ENCODE measurements around the gene SIK3.
"Not testable (repeated sequence)": the region's sequence is repeated elsewhere in the genome, so short reads cannot be mapped to it uniquely, and the experiment has no call there.

SIK3 gene

DNA sequence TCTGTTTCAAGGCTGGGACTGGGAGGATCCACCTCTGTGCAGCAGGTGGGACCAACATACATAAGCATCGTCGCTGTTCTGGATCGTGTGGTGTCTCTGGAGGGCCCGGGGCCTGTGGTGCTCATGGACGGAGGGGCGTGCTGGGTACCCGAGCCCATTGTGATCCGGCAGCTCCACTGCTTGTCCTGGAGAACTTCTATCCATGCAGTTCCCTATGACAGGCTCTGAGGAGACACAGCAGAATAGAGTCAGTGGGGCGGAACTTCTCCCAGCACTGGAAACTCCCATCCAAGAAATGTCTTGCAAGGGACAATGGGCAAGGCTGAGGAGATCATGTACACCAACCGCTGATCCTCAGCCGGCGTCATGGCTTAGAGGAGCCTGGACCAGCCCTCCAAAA lies 249.2 kb downstream of the SIK3 start:
- in situ Hi-C loops (cut with MboI; ENCODE audit: low sequenced_read_pairs), result no loop called here

DNA sequence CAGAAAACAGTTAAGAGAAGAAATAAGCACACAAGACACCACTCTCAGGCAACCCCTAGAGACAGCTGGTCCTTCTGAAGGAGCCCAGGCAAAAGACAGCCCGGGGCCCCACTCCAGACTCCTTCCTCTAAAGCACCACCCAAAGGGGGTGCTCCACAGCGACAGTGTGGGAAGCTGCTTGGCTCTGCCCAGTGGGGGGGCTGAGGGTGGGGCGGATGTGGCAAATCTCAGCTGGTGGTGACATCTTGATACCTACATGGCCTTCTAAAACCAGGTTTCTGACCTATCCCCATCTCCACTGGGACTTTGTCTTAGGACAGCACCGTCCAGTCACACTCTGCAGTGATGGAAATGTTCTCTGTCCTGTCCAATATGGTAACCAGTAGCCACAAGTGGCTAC lies 250.6 kb downstream of the SIK3 start:
- in situ Hi-C loops (cut with MboI; ENCODE audit: low sequenced_read_pairs), result no loop called here

- in situ Hi-C loops (cut with MboI; ENCODE audit: low sequenced_read_pairs), result no loop called here
These were observed 253.5 kb downstream of the SIK3 start for GRCh38 chr11:116844722-116845121.

GRCh38 chr11:116843661-116844060 lies 254.6 kb downstream of the SIK3 start:
- in situ Hi-C loops (cut with MboI; ENCODE audit: low sequenced_read_pairs), result no loop called here

DNA sequence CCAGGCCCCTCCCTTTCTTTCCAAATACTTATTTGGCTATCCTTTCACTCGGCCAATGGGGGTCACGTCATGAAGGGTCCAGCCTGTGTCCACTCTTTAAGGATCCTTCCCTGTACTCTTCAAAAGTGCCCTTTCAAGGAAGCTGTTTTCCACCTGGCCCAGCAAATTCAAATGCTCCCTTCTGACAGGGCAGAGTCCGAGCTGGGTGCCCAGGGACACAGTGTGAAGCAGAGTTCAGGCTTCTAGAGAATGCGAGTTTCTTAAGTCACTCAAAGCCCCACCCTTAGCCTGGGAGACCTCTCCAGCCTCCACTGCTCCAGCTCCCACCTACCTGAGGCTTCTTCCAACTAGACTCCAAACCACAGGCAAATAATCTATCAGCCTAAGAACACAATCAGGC lies 255.3 kb downstream of the SIK3 start:
- in situ Hi-C loops (cut with MboI; ENCODE audit: low sequenced_read_pairs), result no loop called here

DNA sequence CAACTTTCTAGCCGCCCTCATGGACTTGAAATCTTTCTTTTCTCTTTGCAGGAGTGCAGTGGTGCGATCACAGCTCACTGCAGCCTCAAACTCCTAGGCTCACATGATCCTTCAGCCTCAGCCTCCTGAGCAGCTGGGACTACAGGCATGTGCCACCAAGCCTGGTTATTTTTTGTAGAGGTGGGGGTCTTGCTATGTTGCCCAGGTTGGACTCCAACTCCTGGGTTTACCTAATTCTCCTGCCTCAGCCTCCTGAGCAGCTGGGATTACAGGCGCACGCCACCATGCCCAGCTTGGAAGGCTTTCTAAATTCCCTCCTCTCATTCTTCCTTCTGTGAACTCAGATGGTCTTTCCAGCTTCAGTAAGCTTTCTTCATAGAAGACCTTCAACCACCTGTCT lies 256.1 kb downstream of the SIK3 start:
- in situ Hi-C loops (cut with MboI; ENCODE audit: low sequenced_read_pairs), result no loop called here

- in situ Hi-C loops (cut with MboI; ENCODE audit: low sequenced_read_pairs), result no loop called here
These were observed 257.4 kb downstream of the SIK3 start for GRCh38 chr11:116840746-116841296.

DNA sequence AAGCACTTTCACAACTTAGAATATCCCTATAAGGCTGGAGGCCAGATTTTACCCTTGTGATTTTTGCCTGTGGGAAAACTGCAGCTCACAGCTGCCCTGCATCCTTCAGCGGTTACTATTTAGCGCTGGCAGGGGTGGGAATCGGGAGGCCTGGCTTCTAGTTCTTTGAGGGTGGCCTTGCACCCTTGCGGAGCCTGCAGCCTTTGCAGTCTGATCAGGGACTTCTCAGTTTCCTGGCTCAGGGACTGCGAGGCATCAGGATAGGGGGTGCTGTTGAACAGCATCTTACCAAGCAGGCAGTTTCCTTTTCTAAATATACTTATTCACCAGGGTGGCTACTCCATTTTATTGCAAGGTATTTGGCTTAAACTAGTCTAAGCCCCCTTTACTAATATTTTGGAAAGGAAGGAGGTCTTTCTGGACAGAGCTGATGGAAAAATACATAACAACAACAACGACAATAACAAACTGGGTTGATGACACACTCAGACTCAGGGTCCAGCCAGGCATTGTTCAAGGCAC lies 257.9 kb downstream of the SIK3 start:
- in situ Hi-C loops (cut with MboI; ENCODE audit: low sequenced_read_pairs), result no loop called here

DNA sequence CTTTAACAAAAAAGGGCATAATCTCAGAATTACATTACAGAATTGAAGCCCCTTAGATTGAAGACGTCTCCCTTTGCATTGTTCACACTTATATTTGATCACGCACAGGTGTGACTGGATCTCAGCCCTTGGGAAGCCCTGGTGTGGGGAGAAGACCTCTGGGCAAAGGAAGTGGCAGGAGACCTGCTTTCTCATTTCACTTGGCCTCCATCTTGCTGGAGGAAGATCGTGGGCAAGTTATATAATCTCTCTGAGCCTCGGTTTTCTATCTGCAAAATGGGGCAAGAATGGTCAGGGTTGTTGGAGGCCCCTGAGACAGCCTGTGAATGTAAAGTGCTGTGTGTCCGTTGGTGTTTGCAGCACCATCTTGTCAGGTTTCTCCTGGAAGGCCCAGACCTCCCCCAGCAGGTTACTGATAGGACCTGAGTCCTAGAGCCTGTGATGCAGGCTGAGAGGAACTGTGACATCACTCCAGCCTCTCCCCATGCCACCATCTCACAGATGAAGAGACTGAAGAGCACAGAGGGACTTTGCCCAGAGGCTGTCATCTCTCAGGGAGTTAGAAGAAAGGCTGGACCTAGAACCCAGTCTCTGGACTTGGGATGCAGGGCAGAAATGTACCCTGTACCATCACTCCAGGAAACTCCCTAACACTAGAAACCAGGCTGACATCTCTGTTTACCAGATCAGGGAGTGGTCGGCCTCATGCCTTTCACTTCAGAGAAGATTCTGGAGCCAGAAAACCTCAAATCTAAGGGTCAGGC lies 259.7 kb downstream of the SIK3 start:
- in situ Hi-C loops (cut with MboI; ENCODE audit: low sequenced_read_pairs), result no loop called here

GRCh38 chr11:116837231-116838091 lies 260.8 kb downstream of the SIK3 start, which contains the start of gene APOA1:
TSS of gene APOA1 (minus strand) at chr11:116837622. CDS start at chr11:116837387, 235 bp downstream.
- in situ Hi-C loops (cut with MboI; ENCODE audit: low sequenced_read_pairs), result no loop called here

DNA sequence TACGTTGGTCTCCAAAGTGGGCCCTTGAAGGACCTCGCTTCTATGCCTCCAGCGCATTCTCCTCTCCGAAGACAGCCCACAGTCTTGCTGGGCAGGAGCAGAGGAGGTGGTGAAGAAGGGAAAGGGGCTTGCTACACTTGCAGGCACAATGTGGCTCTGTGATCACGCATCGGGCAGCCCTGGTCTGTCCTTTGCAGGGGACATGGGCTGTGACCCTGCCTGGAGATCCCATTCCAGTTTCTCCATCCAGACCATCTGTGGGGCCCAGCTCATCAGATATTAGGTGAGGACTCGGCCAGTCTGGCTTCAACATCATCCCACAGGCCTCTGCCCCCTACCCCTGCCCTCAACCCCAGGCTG lies 261.6 kb downstream of the SIK3 start:
- in situ Hi-C loops (cut with MboI; ENCODE audit: low sequenced_read_pairs), result no loop called here

DNA sequence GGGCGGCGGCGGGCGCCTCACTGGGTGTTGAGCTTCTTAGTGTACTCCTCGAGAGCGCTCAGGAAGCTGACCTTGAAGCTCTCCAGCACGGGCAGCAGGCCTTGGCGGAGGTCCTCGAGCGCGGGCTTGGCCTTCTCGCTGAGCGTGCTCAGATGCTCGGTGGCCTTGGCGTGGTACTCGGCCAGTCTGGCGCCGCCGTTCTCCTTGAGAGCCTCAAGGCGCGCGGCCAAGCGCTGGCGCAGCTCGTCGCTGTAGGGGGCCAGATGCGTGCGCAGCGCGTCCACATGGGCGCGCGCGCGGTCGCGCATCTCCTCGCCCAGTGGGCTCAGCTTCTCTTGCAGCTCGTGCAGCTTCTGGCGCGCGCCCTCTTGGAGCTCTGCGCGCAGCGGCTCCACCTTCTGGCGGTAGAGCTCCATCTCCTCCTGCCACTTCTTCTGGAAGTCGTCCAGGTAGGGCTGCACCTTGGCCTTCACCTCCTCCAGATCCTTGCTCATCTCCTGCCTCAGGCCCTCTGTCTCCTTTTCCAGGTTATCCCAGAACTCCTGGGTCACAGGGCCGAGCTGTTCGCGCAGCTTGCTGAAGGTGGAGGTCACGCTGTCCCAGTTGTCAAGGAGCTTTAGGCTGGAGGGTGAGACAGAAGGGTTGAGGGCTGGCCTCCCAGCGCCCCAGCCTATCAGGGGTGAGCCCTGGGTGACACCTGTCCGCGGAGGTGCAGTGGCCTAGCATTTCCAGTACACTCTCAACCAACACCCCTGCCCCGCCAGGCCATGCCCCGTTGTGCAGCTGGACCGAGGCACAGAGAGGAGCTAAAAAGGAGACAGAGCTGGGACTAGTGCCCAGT lies 262.2 kb downstream of the SIK3 start:
- in situ Hi-C loops (cut with MboI; ENCODE audit: low sequenced_read_pairs), result no loop called here

DNA sequence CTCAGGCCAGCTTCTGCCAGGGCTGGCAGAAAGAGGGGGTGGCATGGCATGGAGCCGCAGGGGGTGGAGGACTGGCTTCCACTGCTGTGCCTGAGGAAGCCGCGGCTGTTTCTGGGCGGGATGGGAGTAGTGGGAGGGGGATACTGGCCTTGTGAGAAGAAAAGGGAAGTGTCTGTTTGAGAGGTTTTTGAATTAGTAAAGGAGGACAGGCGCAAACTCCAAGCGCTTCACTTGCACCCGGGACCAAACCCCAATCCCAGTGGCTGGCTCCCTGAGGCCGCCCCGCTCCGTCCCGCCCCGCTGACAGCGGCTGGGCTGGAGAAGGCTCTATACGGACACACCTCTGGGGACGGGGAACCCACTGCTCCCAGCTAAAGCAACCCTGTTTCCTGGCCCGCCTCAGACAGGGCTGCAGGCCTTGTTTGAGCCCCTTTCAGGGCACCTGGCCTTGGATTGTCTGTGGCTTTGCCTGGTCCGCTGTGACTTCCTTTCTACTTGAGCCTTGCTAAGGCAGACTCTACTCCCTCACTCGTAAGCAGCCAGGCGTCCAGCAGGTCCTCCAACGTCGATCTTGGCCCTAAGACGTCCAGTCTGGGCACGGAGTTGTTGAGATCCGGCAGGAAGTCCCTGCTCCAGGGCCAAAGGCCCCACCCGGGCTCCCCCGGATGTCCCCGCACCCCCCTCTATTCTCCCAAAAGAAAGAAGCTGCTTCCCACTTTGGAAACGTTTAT lies 263.0 kb downstream of the SIK3 start:
- in situ Hi-C loops (cut with MboI; ENCODE audit: low sequenced_read_pairs), result no loop called here

DNA sequence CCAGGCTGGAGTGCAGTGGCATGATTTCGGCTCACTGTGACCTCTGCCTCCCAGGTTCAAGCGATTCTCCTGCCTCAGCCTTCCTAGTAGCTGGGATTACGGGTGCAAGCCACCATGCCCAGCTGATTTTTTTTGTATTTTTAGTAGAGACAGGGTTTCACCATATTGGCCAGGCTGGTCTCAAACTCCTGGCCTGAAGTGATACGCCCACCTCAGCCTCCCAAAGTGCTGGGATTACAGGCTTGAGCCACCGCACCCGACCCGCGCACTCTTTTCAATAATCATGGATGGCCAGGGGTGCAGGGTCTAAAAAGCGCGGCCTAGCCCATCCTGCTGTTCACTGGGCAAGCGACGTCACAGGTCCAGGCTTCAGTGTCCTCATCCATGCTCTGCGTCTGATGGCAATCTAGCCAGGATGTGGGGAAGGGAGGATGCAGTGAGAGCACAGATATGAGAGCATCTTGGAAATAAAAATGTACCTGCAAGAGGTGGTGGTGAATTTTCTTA lies 263.6 kb downstream of the SIK3 start:
- in situ Hi-C loops (cut with MboI; ENCODE audit: low sequenced_read_pairs), result not testable (repeated sequence)

DNA sequence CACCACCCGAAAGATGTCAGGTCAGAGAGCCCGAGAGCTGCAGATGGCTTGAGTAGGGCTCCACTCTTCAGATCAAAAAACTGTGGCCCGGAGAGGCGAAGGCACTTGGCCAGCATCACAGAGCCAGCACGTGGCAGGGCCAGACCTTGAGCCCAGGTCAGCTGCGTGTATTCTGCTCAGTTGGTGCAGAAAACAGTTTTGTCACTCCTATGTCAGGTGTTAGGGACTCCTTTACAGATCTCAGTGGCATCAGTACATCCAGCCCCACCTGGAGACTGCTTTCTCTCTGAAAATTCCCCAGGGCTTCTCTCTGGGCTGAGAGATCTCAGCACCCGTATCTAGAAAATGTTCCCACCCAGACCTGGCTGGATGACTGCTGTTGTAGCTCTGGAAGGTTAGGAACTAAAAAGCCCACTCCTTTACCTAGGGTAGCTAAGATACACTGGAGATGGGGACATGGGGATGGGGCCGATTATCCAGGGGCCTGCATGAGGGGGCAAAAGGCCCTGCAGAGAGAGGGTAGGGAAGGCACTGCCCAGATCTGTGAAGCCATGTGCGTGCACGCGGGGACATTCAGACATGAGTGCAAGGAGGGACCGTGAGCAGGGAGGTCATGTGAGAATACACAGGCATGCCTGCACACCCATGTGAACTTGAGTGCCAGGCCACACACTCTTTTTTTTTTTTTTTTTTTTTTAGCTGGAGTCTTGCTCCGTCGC lies 264.3 kb downstream of the SIK3 start:
- in situ Hi-C loops (cut with MboI; ENCODE audit: low sequenced_read_pairs), result no loop called here

- in situ Hi-C loops (cut with MboI; ENCODE audit: low sequenced_read_pairs), result no loop called here
These were observed 264.8 kb downstream of the SIK3 start for GRCh38 chr11:116833491-116833815.

DNA sequence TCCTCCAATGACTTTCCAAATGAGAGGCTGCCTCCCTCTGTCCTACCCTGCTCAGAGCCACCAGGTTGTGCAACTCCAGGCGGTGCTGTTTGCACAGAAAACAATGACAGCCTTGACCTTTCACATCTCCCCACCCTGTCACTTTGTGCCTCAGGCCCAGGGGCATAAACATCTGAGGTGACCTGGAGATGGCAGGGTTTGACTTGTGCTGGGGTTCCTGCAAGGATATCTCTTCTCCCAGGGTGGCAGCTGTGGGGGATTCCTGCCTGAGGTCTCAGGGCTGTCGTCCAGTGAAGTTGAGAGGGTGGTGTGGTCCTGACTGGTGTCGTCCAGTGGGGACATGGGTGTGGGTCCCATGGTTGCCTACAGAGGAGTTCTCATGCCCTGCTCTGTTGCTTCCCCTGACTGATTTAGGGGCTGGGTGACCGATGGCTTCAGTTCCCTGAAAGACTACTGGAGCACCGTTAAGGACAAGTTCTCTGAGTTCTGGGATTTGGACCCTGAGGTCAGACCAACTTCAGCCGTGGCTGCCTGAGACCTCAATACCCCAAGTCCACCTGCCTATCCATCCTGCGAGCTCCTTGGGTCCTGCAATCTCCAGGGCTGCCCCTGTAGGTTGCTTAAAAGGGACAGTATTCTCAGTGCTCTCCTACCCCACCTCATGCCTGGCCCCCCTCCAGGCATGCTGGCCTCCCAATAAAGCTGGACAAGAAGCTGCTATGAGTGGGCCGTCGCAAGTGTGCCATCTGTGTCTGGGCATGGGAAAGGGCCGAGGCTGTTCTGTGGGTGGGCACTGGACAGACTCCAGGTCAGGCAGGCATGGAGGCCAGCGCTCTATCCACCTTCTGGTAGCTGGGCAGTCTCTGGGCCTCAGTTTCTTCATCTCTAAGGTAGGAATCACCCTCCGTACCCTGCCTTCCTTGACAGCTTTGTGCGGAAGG lies 265.6 kb downstream of the SIK3 start:
- in situ Hi-C loops (cut with MboI; ENCODE audit: low sequenced_read_pairs), result no loop called here

- in situ Hi-C loops (cut with MboI; ENCODE audit: low sequenced_read_pairs), result no loop called here
These were observed 266.4 kb downstream of the SIK3 start for GRCh38 chr11:116831790-116832349.
